WTC11 (cell line): ENCODE results near the gene KRTAP24-1.

Experiments used
- CREM ChIP-seq: sonication (generic); formaldehyde crosslinking; IDR thresholded peaks from 2 replicates; pipeline ENCODE4 v1.8.1; 2022; ENCODE audit warnings: mild to moderate bottlenecking, missing genetic modification reagents, moderate library complexity
- GRHL2 ChIP-seq: fragments of 250-450 bp; sonication (Bioruptor Pico); IDR thresholded peaks from 2 replicates; pipeline ENCODE4 v1.8.0; 2022; ENCODE audit warnings: mild to moderate bottlenecking, moderate library complexity; ENCODE audit not compliant: insufficient replicate concordance, severe bottlenecking
- IRF2 ChIP-seq: sonication (generic); formaldehyde crosslinking; IDR thresholded peaks from 2 replicates; pipeline ENCODE4 v1.8.0; 2022; ENCODE audit warnings: low read depth, missing genetic modification reagents, borderline replicate concordance
- JUN ChIP-seq: sonication (generic); formaldehyde crosslinking; IDR thresholded peaks from 2 replicates; pipeline ENCODE4 v1.8.0; 2023; ENCODE audit warnings: mild to moderate bottlenecking, missing genetic modification reagents
- OVOL2 ChIP-seq: fragments of 250-450 bp; sonication (Bioruptor Pico); IDR thresholded peaks from 2 replicates; pipeline ENCODE4 v1.9.0; 2021; ENCODE audit warnings: mild to moderate bottlenecking, borderline replicate concordance
- SP1 ChIP-seq: sonication (generic); formaldehyde crosslinking; conservative IDR thresholded peaks from 2 replicates; pipeline ENCODE4 v1.8.1; 2022; ENCODE audit warnings: missing genetic modification reagents
- TCF7 ChIP-seq: sonication (generic); formaldehyde crosslinking; IDR thresholded peaks from 2 replicates; pipeline ENCODE4 v1.8.0; 2022; ENCODE audit warnings: mild to moderate bottlenecking, low read depth, missing genetic modification reagents, moderate library complexity
- TF ChIP-seq, protein P1 (sequence below): sonication (generic); formaldehyde crosslinking; IDR thresholded peaks from 2 replicates; pipeline ENCODE4 v1.8.0; 2022; ENCODE audit warnings: mild to moderate bottlenecking, missing genetic modification reagents
- TF ChIP-seq, protein P2 (sequence below): fragments of 200-600 bp; IDR thresholded peaks from 2 replicates; pipeline ENCODE4 v1.8.0; 2022; ENCODE audit warnings: antibody characterized with exemption
- TF ChIP-seq, protein P3 (sequence below): sonication (generic); formaldehyde crosslinking; conservative IDR thresholded peaks from 2 replicates; pipeline ENCODE4 v1.8.1; 2022; ENCODE audit warnings: mild to moderate bottlenecking, missing genetic modification reagents
- TF ChIP-seq, protein P4 (sequence below): sonication (generic); formaldehyde crosslinking; IDR thresholded peaks from 2 replicates; pipeline ENCODE4 v1.8.1; 2022; ENCODE audit warnings: low read depth, missing genetic modification reagents, borderline replicate concordance
- TF ChIP-seq, protein P5 (sequence below): sonication (generic); formaldehyde crosslinking; IDR thresholded peaks from 2 replicates; pipeline ENCODE4 v1.8.0; 2022; ENCODE audit warnings: mild to moderate bottlenecking, missing genetic modification reagents
- TF ChIP-seq, protein P6 (sequence below): fragments of 250-450 bp; sonication (Bioruptor Pico); IDR thresholded peaks from 2 replicates; pipeline ENCODE4 v1.9.0; 2021; ENCODE audit warnings: moderate library complexity, mild to moderate bottlenecking, inconsistent platforms, borderline replicate concordance

DNA sequence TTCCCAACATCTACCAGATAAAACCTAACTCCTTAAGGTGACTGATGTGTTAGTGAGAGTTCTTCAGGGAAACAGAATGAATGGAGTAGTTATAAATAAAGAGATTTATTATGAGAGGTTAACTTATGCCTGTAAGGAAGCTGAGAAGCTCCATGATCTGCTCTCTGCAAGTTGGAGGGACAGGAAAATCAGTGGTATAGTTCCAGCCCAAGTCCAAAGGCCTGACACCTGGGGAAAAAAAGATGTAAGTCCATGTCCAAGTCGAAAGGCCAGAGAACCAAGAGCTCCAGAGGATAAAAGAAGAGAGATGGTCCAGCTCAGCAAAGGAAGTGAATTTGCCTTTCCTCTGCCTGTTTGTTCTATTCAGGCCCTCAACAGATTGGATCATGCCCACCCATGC lies 27.1 kb downstream of the KRTAP24-1 start:
- TF ChIP-seq, protein P1, sequence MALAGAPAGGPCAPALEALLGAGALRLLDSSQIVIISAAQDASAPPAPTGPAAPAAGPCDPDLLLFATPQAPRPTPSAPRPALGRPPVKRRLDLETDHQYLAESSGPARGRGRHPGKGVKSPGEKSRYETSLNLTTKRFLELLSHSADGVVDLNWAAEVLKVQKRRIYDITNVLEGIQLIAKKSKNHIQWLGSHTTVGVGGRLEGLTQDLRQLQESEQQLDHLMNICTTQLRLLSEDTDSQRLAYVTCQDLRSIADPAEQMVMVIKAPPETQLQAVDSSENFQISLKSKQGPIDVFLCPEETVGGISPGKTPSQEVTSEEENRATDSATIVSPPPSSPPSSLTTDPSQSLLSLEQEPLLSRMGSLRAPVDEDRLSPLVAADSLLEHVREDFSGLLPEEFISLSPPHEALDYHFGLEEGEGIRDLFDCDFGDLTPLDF (CRISPR knock-in tag): no peak
- TF ChIP-seq, protein P2, sequence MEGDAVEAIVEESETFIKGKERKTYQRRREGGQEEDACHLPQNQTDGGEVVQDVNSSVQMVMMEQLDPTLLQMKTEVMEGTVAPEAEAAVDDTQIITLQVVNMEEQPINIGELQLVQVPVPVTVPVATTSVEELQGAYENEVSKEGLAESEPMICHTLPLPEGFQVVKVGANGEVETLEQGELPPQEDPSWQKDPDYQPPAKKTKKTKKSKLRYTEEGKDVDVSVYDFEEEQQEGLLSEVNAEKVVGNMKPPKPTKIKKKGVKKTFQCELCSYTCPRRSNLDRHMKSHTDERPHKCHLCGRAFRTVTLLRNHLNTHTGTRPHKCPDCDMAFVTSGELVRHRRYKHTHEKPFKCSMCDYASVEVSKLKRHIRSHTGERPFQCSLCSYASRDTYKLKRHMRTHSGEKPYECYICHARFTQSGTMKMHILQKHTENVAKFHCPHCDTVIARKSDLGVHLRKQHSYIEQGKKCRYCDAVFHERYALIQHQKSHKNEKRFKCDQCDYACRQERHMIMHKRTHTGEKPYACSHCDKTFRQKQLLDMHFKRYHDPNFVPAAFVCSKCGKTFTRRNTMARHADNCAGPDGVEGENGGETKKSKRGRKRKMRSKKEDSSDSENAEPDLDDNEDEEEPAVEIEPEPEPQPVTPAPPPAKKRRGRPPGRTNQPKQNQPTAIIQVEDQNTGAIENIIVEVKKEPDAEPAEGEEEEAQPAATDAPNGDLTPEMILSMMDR: no peak
- TF ChIP-seq SP1 (CRISPR knock-in tag): no peak
- TF ChIP-seq, protein P3, sequence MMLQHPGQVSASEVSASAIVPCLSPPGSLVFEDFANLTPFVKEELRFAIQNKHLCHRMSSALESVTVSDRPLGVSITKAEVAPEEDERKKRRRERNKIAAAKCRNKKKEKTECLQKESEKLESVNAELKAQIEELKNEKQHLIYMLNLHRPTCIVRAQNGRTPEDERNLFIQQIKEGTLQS: no peak
- TF ChIP-seq, protein P4, sequence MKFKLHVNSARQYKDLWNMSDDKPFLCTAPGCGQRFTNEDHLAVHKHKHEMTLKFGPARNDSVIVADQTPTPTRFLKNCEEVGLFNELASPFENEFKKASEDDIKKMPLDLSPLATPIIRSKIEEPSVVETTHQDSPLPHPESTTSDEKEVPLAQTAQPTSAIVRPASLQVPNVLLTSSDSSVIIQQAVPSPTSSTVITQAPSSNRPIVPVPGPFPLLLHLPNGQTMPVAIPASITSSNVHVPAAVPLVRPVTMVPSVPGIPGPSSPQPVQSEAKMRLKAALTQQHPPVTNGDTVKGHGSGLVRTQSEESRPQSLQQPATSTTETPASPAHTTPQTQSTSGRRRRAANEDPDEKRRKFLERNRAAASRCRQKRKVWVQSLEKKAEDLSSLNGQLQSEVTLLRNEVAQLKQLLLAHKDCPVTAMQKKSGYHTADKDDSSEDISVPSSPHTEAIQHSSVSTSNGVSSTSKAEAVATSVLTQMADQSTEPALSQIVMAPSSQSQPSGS (CRISPR knock-in tag): no peak
- TF ChIP-seq JUN (CRISPR knock-in tag): no peak
- TF ChIP-seq CREM: no peak
- no peak for TF ChIP-seq OVOL2
- TF ChIP-seq TCF7 (CRISPR knock-in tag): no peak
- TF ChIP-seq, protein P5, sequence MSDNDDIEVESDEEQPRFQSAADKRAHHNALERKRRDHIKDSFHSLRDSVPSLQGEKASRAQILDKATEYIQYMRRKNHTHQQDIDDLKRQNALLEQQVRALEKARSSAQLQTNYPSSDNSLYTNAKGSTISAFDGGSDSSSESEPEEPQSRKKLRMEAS: no peak
- TF ChIP-seq IRF2 (CRISPR knock-in tag): no peak
- TF ChIP-seq GRHL2: no peak
- TF ChIP-seq, protein P6, sequence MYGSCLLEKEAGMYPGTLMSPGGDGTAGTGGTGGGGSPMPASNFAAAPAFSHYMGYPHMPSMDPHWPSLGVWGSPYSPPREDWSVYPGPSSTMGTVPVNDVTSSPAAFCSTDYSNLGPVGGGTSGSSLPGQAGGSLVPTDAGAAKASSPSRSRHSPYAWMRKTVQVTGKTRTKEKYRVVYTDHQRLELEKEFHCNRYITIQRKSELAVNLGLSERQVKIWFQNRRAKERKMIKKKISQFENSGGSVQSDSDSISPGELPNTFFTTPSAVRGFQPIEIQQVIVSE: no peak
